ENCODE measurements around the gene TOR1AIP2.
"Not testable (repeated sequence)": the region's sequence is repeated elsewhere in the genome, so short reads cannot be mapped to it uniquely, and the experiment has no call there.

Gene TOR1AIP2

GRCh38 chr1:179875596-179876299 lies 1.9 kb downstream of the TOR1AIP2 start:
- DNase-seq (ENCODE audit: low spot score) = no peak

GRCh38 chr1:179873438-179873851 lies 4.2 kb downstream of the TOR1AIP2 start:
- no peak for DNase-seq (ENCODE audit: low spot score)

- peak; percentile 37 for DNase-seq (ENCODE audit: low spot score)
These were observed 5.0 kb downstream of the TOR1AIP2 start for GRCh38 chr1:179872558-179872957.

GRCh38 chr1:179871940-179872339 lies 5.7 kb downstream of the TOR1AIP2 start:
- DNase-seq (ENCODE audit: low spot score) = no peak

GRCh38 chr1:179870870-179871269 lies 6.7 kb downstream of the TOR1AIP2 start:
- DNase-seq (ENCODE audit: low spot score) = no peak

- DNase-seq (ENCODE audit: low spot score) = peak; percentile 79
These were observed 9.9 kb downstream of the TOR1AIP2 start for GRCh38 chr1:179867493-179868330.

DNA sequence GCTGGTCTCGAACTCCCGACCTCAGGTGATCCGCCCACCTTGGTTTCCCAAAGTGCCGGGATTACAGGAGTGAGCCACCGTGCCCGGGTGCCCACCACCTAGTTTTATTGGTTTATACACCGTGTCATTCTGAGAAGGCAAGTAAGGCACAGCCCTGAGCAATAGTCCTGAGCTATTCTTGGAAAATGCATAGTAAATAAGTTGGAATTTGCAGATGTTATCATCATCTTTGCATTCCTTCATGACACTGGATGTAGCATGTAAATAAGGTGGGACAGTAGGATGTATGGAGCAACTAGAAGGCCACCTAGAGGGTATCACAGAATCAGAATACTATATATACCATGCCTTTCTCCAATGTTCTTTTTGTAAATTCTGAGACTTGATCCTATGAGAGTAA lies 11.0 kb downstream of the TOR1AIP2 start:
- no peak for DNase-seq (ENCODE audit: low spot score)

DNA sequence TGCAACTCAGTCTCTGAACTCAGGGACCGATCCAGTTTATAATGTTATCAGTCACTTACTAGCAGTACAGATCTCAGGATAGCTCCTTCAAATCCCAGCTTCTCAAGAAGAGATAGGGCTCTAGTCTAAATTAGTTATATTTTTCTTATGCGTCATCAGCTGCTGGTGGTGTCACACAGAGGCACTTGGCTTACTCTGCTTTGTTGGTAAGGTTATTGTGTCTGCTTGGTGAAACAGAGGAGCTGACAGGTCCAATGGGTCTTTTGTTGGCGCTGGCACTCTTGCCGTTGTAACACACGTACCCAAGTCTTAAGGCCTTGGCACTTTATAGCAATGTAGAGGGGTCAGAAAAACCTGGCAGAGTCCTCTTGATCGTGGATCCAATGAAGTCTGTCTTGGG lies 12.2 kb downstream of the TOR1AIP2 start:
- no peak for DNase-seq (ENCODE audit: low spot score)

GRCh38 chr1:179860652-179861051 lies 17.0 kb downstream of the TOR1AIP2 start:
- no peak for DNase-seq (ENCODE audit: low spot score)

- no peak for DNase-seq (ENCODE audit: low spot score)
These were observed 20.6 kb downstream of the TOR1AIP2 start for GRCh38 chr1:179857009-179857408.

GRCh38 chr1:179856296-179856695 lies 21.3 kb downstream of the TOR1AIP2 start:
- no peak for DNase-seq (ENCODE audit: low spot score)

DNA sequence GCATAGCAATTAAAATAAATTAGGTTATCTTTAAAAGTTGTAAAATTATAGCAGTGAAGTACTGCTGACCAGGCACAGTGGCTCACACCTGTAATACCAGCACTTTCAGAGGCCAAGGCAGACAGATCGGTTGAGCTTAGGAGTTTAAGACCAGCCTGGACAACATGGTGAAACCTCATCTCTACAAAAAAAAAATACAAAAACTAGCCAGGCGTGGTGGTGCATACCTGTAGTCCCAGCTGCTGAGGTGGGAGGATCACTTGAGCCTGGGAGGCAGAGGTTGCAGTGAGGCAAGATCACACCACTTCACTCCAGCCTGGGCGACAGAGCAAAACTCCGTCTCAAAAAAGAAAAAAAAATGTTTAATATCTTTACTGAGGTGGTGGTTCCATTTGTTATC lies 21.8 kb downstream of the TOR1AIP2 start:
- not testable (repeated sequence) for DNase-seq (ENCODE audit: low spot score)

DNA sequence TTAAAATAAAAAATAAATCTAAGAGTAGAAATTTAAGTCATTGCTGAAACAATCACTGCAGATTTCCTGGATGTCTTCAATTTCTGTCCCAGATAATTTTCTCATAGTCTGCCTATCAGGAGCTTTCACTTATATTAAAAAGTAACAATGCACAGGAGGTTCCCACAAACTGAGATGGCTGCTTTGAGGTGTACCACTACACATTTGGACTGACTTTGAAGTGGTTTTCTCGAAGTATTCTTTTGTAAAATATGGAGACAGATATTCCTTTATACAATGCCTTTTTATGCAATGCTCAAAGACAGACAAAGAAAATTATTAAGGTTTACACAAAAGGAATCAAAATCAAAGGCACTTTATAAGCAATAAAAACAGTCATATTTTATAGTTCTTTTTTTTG lies 24.5 kb downstream of the TOR1AIP2 start:
- DNase-seq (ENCODE audit: low spot score) = no peak

GRCh38 chr1:179848233-179848632 lies 29.4 kb downstream of the TOR1AIP2 start:
- no peak for DNase-seq (ENCODE audit: low spot score)

DNA sequence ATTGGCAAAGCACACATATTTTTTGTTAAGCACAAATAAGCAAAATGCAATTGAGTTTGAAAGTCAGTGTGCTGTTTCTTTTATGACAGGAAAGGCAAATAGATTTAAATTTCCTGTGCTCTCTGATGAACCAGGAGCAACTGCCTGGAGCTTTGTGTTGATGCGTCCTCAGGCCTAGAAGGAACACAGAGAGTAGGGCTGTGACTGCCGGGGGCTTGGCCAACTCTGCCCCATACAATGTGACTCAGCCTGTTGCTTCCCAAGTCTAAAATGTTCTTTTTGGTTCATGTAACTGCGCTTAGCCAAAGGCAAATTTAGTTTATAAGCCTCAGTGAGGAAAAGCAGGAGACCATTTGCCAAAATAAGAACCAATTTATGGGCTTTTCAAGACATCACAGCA lies 37.5 kb downstream of the TOR1AIP2 start:
- DNase-seq (ENCODE audit: low spot score) = no peak

GRCh38 chr1:179836686-179837445 lies 40.7 kb downstream of the TOR1AIP2 start:
- not testable (repeated sequence) for DNase-seq (ENCODE audit: low spot score)

GRCh38 chr1:179831852-179832699 lies 45.5 kb downstream of the TOR1AIP2 start:
- no peak for DNase-seq (ENCODE audit: low spot score)

- no peak for DNase-seq (ENCODE audit: low spot score)
These were observed 46.4 kb downstream of the TOR1AIP2 start for GRCh38 chr1:179831225-179831624.

DNA sequence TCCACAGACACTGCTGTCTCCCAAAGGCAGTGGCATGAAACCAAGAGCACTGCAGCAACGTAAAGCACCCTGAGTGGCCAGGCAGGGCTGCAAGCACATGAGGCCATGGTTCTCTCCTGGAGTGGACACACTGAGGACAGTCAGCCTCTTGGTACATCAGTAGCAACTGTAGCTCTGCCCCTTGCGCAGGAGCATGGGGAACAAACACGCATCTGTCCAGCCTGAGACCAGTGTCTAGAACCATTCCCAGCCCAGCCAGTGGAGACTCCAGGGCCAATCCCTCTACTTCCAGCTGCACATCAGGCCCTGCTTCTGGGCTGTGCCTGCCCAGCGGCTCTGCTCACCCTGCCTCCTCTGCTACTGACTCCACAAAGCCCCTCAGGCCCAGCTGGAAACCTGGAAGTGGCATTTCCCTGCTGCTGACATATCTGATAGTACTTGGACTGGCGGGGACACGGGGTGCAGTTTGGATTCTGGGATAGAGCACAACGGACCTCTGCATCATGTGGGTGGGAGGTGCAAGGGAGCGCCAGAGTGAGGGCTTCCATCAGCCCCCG lies 49.0 kb downstream of the TOR1AIP2 start:
- DNase-seq (ENCODE audit: low spot score) = no peak

- DNase-seq (ENCODE audit: low spot score) = no peak
These were observed 50.9 kb downstream of the TOR1AIP2 start for GRCh38 chr1:179826626-179827280.
